Right forelimb (tissue), 1 donor: ENCODE measurements around the gene AFDN.
A peak's percentile ranks its signal among the peaks of the same experiment; 100 is the strongest.

Experiments used
- DNase-seq: peaks from one replicate; pipeline ENCODE4 v3.0.0-alpha.2; 2018

The AFDN gene, protein sequence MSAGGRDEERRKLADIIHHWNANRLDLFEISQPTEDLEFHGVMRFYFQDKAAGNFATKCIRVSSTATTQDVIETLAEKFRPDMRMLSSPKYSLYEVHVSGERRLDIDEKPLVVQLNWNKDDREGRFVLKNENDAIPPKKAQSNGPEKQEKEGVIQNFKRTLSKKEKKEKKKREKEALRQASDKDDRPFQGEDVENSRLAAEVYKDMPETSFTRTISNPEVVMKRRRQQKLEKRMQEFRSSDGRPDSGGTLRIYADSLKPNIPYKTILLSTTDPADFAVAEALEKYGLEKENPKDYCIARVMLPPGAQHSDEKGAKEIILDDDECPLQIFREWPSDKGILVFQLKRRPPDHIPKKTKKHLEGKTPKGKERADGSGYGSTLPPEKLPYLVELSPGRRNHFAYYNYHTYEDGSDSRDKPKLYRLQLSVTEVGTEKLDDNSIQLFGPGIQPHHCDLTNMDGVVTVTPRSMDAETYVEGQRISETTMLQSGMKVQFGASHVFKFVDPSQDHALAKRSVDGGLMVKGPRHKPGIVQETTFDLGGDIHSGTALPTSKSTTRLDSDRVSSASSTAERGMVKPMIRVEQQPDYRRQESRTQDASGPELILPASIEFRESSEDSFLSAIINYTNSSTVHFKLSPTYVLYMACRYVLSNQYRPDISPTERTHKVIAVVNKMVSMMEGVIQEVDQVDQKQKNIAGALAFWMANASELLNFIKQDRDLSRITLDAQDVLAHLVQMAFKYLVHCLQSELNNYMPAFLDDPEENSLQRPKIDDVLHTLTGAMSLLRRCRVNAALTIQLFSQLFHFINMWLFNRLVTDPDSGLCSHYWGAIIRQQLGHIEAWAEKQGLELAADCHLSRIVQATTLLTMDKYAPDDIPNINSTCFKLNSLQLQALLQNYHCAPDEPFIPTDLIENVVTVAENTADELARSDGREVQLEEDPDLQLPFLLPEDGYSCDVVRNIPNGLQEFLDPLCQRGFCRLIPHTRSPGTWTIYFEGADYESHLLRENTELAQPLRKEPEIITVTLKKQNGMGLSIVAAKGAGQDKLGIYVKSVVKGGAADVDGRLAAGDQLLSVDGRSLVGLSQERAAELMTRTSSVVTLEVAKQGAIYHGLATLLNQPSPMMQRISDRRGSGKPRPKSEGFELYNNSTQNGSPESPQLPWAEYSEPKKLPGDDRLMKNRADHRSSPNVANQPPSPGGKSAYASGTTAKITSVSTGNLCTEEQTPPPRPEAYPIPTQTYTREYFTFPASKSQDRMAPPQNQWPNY (N-terminal part only)

DNA sequence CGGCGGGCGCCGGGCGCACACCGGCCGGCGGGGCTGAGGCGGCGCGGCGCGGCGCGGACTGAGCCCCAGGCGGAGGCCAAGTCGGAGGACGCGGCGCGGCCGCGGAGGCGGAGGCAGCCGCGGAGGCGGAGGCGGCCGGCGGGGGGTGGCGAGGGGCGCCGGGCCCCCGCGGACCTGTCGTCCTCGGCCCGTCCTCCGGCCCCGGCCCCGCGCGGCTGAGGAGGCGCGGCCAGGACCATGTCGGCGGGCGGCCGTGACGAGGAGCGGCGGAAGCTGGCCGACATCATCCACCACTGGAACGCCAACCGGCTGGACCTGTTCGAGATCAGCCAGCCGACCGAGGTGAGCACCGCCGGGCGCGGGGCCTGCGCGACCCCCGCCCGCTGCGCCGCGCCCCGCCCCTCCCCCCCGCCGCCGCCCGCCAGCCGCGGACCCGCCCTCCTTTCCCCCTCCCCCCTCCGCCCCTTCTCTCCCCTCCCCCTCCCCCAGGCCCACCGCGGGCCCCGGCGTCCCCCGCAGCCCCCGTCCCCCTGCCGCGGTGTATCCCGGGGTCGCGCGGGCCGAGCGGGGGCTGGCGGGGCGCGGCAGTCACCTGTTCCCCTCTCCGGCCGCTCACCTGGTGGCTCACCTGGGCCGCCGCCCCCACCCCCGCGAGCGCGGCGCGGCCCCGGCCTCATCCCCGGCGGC lies at the start of gene AFDN:
Gene AFDN, plus strand, starts transcription at position 16 of the 687 bp plus-strand sequence. Its CDS starts 222 bp downstream, at position 238.
- DNase-seq, result peak; percentile 62

GRCh38 chr6:167778497-167779128 lies 48.1 kb upstream of the AFDN start:
- DNase-seq, result peak; percentile 38

DNA sequence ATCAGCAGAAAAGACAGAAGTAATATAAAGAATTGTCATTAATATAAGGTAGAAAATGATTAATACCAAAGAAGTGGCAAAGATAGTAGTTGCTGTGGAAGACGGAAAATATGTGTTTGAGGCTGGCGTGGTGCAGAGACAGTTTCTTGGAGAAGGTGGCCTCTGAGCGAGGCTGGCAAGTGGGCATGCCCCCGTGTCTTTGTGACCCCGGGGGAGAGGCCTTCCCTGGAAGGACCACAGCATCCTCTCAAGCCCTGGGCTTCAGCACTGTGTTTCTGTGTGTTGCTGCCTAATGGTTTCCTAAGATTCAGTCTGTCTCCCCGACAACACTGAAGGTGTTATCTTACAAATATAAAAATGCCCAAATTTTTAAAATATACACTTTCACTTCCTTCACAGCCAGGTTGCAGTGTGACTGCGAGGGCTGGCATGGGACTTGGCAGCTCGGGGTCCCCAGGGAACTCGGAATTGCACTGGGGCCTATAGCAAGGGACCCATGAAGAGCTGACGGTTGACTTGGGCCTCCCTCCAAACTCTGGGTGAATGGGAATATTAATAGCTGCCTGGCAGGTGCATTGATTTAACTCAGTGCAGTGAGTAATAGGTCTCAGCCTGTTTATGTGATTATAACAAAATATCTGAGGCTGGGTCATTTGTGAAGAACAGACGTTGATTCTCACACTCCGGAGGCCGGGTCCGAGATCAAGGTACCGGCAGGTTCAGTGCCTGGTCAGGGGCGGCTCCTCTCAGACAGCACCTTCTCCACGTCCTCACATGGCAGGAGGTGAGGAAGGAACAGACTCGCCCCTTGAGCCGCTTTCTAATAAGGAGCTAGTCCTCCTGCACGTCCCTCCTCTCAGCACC lies 47.4 kb upstream of the AFDN start:
- no peak for DNase-seq

GRCh38 chr6:167779993-167780655 lies 46.6 kb upstream of the AFDN start:
- DNase-seq, result no peak

- no peak for DNase-seq
Measured at GRCh38 chr6:167781066-167781767, 45.5 kb upstream of the AFDN start.

DNA sequence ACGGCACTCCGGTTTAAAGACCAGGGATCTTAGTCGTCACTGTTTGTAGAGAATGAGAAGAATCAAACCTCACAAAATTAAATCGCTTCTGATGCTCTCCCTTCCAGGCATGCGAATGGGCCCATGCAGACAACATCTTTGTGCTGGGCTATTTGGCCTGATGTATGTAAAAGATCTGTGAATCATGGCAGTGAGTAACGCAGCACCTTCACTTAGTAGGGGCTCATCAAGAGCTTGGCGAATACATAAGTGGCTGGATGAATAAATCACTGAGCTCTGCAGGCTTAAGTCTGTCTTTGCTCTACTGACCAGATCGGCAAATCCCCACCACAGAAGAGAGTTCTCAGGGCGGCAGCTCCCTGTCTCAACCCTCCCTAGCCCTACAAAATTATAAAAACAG lies 44.8 kb upstream of the AFDN start:
- DNase-seq, result no peak

DNA sequence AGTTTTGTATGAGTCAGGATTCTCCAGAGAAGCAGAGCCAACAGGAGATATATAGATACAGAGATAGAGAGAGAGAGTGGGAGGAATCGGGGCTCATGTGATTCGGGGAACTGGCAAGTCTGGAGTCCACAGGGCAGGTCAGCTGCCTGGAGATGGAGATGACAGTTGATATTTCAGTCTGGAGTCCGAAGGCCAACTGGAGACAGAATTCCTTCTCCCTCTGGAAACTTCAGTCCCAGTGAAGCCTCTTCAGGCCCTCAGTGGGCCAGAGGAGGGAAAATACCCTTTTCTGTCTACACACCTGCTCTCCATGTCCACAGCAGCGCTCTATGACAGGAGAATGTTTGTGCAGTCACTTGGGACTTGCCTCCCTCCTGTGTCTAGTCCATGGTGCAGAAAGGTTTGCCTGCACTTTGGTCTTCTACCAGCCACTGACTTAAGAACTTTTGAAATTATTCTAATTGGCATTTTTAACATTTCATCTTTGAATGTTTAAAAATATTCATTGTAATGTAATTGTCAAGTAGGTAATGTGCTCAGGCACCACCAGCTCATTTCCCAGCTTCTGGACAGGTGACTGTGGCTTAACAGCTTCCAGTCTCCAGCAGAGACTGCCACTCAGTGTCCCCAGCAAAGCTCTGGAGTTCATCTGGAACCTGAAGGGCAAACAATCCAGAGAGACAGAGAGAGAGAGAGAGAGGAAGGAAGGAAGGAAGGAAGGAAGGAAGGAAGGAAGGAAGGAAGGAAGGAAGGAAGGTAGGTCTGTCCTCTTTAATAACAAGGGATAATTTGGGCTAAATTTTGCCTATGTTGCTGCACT lies 43.8 kb upstream of the AFDN start:
- DNase-seq, result no peak

- DNase-seq, result no peak
Measured at GRCh38 chr6:167786853-167787675, 39.6 kb upstream of the AFDN start.

- no peak for DNase-seq
Measured at GRCh38 chr6:167787896-167788562, 38.7 kb upstream of the AFDN start.

GRCh38 chr6:167788563-167788903 lies 38.2 kb upstream of the AFDN start:
- DNase-seq, result no peak

DNA sequence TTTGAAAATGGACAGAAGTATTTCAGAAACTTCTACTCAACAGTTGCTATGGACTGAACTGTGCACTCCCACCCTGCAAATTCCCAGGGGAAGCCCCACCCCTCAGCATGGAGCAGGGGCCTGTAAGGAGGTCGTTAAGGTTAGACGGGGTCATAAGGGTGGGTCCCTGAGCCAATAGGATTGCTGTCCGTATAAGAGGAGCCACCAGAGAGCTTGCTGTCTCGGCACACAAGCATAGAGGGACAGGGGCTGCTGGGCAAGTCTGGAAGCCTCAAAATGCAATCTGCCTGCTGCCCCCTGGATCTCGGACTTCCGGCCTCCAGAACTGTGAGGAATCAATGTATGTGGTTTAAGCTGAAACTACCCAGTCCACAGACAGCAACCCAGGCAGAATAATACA lies 37.4 kb upstream of the AFDN start:
- DNase-seq, result no peak

DNA sequence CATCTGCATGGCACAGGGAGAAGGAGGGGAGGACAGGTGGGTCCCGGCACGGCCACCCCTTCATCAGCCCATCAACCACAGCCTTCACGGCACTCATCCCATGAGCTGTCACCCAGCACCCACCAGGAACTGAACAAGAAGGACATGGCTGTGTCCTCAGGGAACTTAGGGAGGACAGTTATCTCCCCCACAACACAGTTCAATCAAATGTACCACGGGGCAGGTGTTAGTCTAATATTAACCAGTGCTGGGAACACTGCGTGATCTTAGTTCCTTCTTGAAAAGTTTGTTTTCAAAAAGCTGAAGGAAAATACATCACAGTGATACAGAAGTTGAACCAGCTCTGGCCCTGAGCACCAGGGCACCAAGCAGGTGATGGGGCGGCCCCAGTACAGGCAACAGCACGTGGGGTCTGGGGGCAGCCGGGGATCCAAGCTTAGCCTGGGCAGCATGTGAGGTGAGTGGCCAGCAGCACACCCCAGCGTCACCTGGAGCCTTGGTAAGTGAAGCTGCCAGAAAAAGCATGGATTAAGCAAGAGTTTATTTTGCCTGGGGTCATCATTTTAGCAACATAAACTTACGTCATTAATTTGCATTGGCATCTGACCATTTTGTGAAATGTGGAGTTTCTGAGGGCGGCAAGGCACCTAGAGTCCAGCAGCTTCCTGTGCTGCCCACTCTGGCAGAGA lies 35.5 kb upstream of the AFDN start:
- DNase-seq, result no peak

- DNase-seq, result no peak
Measured at GRCh38 chr6:167791780-167792478, 34.8 kb upstream of the AFDN start.

DNA sequence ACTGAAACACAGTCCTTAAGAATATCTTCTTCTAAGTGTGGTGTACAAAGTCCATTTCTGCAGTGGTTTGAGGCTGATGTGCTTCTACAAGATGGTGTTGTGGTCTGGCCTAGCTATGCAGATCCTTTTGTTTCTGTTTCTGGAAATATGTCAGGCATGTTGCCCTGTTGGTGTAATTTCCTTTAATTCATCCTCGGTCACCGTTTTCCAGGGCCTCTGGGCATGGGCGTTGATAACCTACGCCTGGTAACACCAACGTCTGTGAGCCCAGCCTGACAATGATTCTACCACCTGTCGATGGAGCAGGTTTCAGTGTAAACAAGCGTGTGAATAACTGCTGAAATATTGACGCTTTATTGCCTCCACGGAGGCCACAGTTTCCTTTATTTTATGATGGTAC lies 33.3 kb upstream of the AFDN start:
- DNase-seq, result no peak

- no peak for DNase-seq
Measured at GRCh38 chr6:167794161-167795157, 32.3 kb upstream of the AFDN start.
